Astrocyte of the cerebellum (primary cell): ENCODE results near the gene PPARA.

Source experiments
- DNase-seq: peaks from one replicate; pipeline ENCODE4 v3.0.0-alpha.2; 2011; ENCODE audit warnings: low read depth
- H3K4me3 ChIP-seq: 2 replicates; pipeline ENCODE4 v1.5.1; 2011; ENCODE audit warnings: mild to moderate bottlenecking, low read depth, low read length, moderate library complexity
- in situ Hi-C: cut with HindIII; loops from 2 replicates; pipeline ENCODE4 v1.10.0; 2017; ENCODE audit warnings: low sequenced_read_pairs
- TF ChIP-seq, protein P1 (sequence below): IDR thresholded peaks from 2 replicates; pipeline ENCODE4 v1.5.1; 2012; ENCODE audit warnings: low read length, low read depth, moderate library complexity, mild to moderate bottlenecking; ENCODE audit errors: missing control alignments

Gene PPARA

DNA sequence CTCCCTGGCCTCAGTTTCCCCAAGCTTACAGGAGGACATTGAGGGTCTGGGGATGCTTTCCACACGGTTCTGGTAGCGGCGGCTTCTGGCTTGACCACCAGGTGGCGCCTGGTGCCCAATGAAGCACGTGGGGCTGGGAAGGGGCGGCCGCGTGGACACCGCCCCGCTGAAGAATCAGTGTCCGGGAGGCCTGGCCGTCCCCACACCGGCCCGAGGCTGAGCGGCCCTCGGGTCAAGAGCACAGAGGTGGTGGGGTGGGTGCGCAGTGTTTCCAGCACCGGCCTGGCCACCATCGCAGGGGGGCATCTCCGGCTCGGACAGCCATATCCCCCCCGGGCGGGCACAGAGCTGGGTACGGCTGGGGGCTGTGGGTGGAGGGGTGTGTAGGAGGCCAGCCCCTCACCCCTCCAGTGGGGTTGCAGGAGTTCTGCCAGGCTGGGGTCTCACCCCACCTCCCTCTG is 27.8 kb upstream of the PPARA start:
- in situ Hi-C loops: no loop called here
- no peak overlapping the region for H3K4me3 ChIP-seq
- no peak for DNase-seq
- TF ChIP-seq, protein P1, sequence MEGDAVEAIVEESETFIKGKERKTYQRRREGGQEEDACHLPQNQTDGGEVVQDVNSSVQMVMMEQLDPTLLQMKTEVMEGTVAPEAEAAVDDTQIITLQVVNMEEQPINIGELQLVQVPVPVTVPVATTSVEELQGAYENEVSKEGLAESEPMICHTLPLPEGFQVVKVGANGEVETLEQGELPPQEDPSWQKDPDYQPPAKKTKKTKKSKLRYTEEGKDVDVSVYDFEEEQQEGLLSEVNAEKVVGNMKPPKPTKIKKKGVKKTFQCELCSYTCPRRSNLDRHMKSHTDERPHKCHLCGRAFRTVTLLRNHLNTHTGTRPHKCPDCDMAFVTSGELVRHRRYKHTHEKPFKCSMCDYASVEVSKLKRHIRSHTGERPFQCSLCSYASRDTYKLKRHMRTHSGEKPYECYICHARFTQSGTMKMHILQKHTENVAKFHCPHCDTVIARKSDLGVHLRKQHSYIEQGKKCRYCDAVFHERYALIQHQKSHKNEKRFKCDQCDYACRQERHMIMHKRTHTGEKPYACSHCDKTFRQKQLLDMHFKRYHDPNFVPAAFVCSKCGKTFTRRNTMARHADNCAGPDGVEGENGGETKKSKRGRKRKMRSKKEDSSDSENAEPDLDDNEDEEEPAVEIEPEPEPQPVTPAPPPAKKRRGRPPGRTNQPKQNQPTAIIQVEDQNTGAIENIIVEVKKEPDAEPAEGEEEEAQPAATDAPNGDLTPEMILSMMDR: peak; percentile 84

DNA sequence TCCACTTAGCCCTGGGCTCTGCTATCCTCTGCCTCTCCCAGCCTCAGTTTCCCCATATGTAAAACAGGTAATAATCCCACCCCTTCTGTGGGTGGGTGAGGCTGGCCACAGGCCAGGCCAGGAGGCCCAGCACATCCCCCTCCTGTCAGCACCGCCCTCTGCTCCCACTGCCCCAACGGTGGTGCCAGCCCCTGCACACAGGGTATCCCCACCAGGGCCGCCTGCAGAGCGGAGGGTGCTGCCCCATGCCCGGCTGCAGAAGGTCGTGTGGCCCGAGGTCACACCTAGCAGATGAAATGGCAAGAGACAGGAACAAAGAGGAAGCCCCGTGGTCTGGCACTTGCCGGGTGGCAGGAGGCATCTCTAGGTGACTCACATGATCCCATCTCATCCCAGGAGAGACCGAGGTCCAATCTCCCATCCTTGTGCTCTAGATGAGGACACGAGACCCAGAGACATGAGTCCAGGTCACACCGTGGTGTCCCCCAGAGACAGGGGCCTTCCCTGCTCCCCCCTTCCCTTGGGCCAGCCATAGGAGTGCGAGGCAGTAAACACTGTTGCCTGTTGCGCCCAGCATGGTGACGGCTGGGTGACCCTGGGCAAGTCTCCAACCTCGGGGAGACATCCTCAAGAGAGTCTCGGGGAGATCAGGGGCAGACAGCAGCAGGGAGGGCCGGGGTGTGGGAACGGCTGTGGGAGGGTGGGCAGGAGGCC is 27.2 kb upstream of the PPARA start:
- H3K4me3 ChIP-seq: no peak overlapping the region
- in situ Hi-C loops: no loop called here
- TF ChIP-seq, protein P1: no peak
- no peak for DNase-seq

DNA sequence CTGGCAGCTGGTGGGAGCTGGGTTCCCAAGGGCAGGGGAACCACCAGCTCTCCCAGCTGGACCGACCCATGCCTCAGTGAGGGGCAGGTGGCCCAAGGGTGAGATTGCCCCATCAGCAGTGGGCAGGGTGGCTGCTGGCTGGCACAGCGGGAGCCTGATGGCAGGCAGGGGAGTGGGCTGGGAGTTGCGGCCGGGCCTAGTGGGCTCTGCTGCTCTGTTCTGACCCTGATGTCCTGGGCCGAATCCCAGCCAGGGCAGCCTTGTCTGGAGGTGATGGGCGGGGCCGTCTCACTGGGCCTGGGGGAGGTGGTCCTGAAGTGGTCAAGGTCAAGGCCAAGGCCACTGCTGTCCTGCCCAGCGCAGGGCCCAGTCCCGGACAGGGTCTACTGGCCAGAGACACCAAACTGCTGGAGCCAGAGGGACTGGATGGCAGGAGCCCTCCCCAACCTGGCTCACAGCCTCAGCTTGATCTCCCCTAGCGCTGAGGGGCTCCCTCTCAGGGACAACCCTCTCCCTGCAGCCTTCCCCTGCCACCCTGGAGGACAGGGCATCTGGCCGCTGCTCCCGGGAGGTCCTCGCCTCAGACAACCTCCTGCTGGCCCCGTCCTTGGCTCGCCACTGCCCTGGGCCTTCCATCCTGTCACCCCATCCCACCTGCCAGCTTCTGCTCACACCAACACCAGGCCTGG is 26.5 kb upstream of the PPARA start:
- TF ChIP-seq, protein P1: no peak
- DNase-seq: no peak
- no peak overlapping the region for H3K4me3 ChIP-seq
- in situ Hi-C loops: no loop called here

DNA sequence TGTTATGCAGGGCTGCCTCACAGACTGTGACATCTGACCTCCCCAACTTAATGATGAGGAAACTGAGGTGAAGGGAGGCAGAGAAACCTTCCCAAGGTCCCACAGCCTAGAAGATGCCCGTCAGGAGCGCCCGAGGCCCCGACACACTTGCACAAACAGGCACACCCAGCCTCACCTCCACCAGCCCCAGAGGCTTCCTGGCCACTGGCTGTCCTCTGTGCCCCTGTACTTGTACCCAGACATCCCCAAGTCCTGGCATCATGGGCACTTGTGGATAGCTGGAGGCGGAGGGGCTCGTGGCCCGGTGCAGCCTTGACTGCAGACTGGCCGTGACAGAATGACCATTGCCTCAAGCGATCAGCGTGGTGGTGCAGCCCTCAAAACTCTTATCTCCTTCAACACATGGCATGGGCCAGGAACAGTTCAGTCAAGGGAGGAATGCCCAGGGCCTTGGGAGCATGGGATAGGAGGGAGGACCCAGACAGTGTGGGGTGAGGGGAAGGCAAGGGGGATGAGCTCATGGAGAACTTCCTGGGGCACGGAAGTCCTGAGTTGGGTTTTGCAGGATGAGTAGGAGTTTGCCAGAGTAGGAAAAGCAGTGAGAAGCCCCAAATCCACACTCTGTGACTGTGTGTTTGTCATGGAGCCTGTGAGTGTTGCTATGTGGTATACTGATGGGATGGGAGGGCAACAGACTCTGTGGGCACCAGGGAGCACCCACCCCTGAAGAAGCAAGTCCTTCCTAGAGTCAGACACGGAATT is 25.8 kb upstream of the PPARA start:
- H3K4me3 ChIP-seq: no peak overlapping the region
- in situ Hi-C loops: no loop called here
- no peak for DNase-seq
- TF ChIP-seq, protein P1: no peak

DNA sequence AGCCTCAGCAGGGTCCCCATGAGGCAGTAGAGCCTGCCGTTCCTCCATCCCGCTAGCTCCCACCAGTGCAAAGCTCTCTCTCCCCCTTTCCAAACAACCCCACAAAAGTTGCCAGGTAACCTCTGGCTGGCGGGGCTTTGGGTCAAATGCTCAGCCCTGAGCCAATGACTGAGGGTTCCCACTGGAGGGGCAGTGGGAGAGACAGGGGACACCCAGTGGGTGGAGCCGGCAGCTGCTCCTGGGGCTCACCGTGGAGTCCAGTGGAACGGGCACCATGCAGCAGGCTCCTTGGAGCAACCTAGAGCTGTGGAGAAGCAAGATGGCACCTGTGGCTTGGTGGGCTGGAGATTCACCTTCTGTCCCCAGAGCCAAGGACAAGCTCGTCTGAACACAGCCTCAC is 25.0 kb upstream of the PPARA start:
- DNase-seq: no peak
- in situ Hi-C loops: no loop called here
- no peak overlapping the region for H3K4me3 ChIP-seq
- TF ChIP-seq, protein P1: no peak
